OCI-LY1 (cell line): ENCODE results near the gene RAB7B.

Source experiments
- EZH2 ChIP-seq: fragments of 200-600 bp; sonication (generic), shearing (Covaris generic); IDR thresholded peaks from 2 replicates; pipeline ENCODE4 v1.8.0; 2017; ENCODE audit warnings: borderline replicate concordance, mixed run types, mild to moderate bottlenecking, antibody characterized with exemption, low read length, moderate library complexity, mixed read lengths
- TF ChIP-seq, protein P1 (sequence below): fragments of 200-600 bp; sonication (generic), shearing (Covaris generic); IDR thresholded peaks from 2 replicates; pipeline ENCODE4 v1.5.1; 2017; ENCODE audit warnings: mild to moderate bottlenecking, antibody characterized with exemption, low read length, moderate library complexity, mixed read lengths

GRCh38 chr1:205972081-205972480 lies 31.1 kb downstream of the RAB7B start:
- TF ChIP-seq, protein P1, sequence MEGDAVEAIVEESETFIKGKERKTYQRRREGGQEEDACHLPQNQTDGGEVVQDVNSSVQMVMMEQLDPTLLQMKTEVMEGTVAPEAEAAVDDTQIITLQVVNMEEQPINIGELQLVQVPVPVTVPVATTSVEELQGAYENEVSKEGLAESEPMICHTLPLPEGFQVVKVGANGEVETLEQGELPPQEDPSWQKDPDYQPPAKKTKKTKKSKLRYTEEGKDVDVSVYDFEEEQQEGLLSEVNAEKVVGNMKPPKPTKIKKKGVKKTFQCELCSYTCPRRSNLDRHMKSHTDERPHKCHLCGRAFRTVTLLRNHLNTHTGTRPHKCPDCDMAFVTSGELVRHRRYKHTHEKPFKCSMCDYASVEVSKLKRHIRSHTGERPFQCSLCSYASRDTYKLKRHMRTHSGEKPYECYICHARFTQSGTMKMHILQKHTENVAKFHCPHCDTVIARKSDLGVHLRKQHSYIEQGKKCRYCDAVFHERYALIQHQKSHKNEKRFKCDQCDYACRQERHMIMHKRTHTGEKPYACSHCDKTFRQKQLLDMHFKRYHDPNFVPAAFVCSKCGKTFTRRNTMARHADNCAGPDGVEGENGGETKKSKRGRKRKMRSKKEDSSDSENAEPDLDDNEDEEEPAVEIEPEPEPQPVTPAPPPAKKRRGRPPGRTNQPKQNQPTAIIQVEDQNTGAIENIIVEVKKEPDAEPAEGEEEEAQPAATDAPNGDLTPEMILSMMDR = no peak
- no peak for TF ChIP-seq EZH2
